ENCODE results near the gene SIGLEC9.
"Not testable (repeated sequence)": the region's sequence is repeated elsewhere in the genome, so short reads cannot be mapped to it uniquely, and the experiment has no call there.

SIGLEC9 gene

GRCh38 chr19:51125421-51126075, 842 bp downstream of the SIGLEC9 start:
- DNase-seq, result no peak

GRCh38 chr19:51127032-51127431, 2.3 kb downstream of the SIGLEC9 start:
- no peak for DNase-seq

GRCh38 chr19:51127755-51128154, 3.0 kb downstream of the SIGLEC9 start:
- DNase-seq, result no peak

- no peak for DNase-seq
Measured at GRCh38 chr19:51128227-51128626, 3.5 kb downstream of the SIGLEC9 start.

GRCh38 chr19:51129716-51130115, 5.0 kb downstream of the SIGLEC9 start:
- DNase-seq, result no peak

- no peak for DNase-seq
Measured at GRCh38 chr19:51131780-51132680, 7.3 kb downstream of the SIGLEC9 start.

GRCh38 chr19:51135004-51135403, 10.3 kb downstream of the SIGLEC9 start:
- DNase-seq, result no peak

GRCh38 chr19:51135986-51136762, 11.5 kb downstream of the SIGLEC9 start:
- no peak for DNase-seq

- DNase-seq, result no peak
Measured at GRCh38 chr19:51136851-51137551, 12.3 kb downstream of the SIGLEC9 start.

GRCh38 chr19:51137792-51138425, 13.2 kb downstream of the SIGLEC9 start:
- no peak for DNase-seq

- no peak for DNase-seq
Measured at GRCh38 chr19:51138549-51138979, 13.9 kb downstream of the SIGLEC9 start.

- DNase-seq, result no peak
Measured at GRCh38 chr19:51139299-51140014, 14.8 kb downstream of the SIGLEC9 start.

GRCh38 chr19:51140441-51140840, 15.7 kb downstream of the SIGLEC9 start:
- no peak for DNase-seq

GRCh38 chr19:51141181-51141580, 16.5 kb downstream of the SIGLEC9 start:
- no peak for DNase-seq

- DNase-seq, result no peak
Measured at GRCh38 chr19:51142119-51142518, 17.4 kb downstream of the SIGLEC9 start, which contains the start of gene SIGLEC7. SIGLEC7 (plus strand) TSS chr19:51142301; CDS start chr19:51142370, 69 bp downstream.

GRCh38 chr19:51142809-51143475, 18.2 kb downstream of the SIGLEC9 start:
- DNase-seq, result not testable (repeated sequence)

GRCh38 chr19:51143486-51143885, 18.8 kb downstream of the SIGLEC9 start:
- DNase-seq, result no peak

- DNase-seq, result no peak
Measured at GRCh38 chr19:51144482-51145045, 19.9 kb downstream of the SIGLEC9 start.

- DNase-seq, result no peak
Measured at GRCh38 chr19:51145916-51146493, 21.3 kb downstream of the SIGLEC9 start.

- no peak for DNase-seq
Measured at GRCh38 chr19:51146751-51147150, 22.0 kb downstream of the SIGLEC9 start.

All from activated CD4-positive, CD25-positive, alpha-beta regulatory T cell (primary cell).